HepG2 (cell line): ENCODE measurements around the gene VAMP2. TPM values are rescaled to one million over a fixed set of nuclear protein-coding genes. Genes with fewer than 3 reads are reported as not detected.
A peak's percentile ranks its signal among the peaks of the same experiment; 100 is the strongest.

Source experiments
- GPN1 ChIP-seq: sonication (generic); formaldehyde crosslinking; IDR thresholded peaks from 2 replicates; pipeline ENCODE4 v1.5.1; 2020; ENCODE audit warnings: missing genetic modification reagents, borderline replicate concordance
- HOXA5 ChIP-seq: sonication (generic); formaldehyde crosslinking; IDR thresholded peaks from 2 replicates; pipeline ENCODE4 v1.4.0; 2020; ENCODE audit warnings: missing genetic modification reagents
- HOXA9 ChIP-seq: sonication (generic); formaldehyde crosslinking; IDR thresholded peaks from 2 replicates; pipeline ENCODE4 v1.8.1; 2022; ENCODE audit warnings: missing genetic modification reagents, mild to moderate bottlenecking, moderate library complexity, borderline replicate concordance
- KAT7 ChIP-seq: IDR thresholded peaks from 2 replicates; pipeline ENCODE4 v1.6.1; 2018; ENCODE audit warnings: borderline replicate concordance, missing compliant biosample characterization
- KLF11 ChIP-seq: IDR thresholded peaks from 2 replicates; pipeline ENCODE4 v1.6.1; 2016; ENCODE audit warnings: missing compliant biosample characterization
- KMT2B ChIP-seq: IDR thresholded peaks from 2 replicates; pipeline ENCODE4 v1.6.1; 2016; ENCODE audit warnings: missing genetic modification reagents, missing compliant biosample characterization
- MIXL1 ChIP-seq: IDR thresholded peaks from 2 replicates; pipeline ENCODE4 v1.6.1; 2016
- MLLT10 ChIP-seq: sonication (generic); formaldehyde crosslinking; IDR thresholded peaks from 2 replicates; pipeline ENCODE4 v1.4.0; 2020; ENCODE audit warnings: missing genetic modification reagents
- NCOA1 ChIP-seq: sonication (generic); formaldehyde crosslinking; IDR thresholded peaks from 2 replicates; pipeline ENCODE4 v1.9.0; 2021; ENCODE audit warnings: missing genetic modification reagents
- NFE2L2 ChIP-seq: fragments of 150-350 bp; IDR thresholded peaks from 2 replicates; pipeline ENCODE4 v1.6.1; 2014; ENCODE audit warnings: low read length
- PAX8 ChIP-seq: sonication (generic); formaldehyde crosslinking; IDR thresholded peaks from 2 replicates; pipeline ENCODE4 v1.8.0; 2022; ENCODE audit warnings: mild to moderate bottlenecking, missing genetic modification reagents, borderline replicate concordance
- PITX1 ChIP-seq: sonication (generic); formaldehyde crosslinking; IDR thresholded peaks from 2 replicates; pipeline ENCODE4 v1.5.1; 2020; ENCODE audit warnings: mild to moderate bottlenecking, missing genetic modification reagents
- RFX1 ChIP-seq: fragments of 450-650 bp; IDR thresholded peaks from 2 replicates; pipeline ENCODE4 v1.6.1; 2017
- SIN3A ChIP-seq: IDR thresholded peaks from 2 replicates; pipeline ENCODE4 v1.6.1; 2011; ENCODE audit warnings: low read depth, mild to moderate bottlenecking, control low read depth, low read length, borderline replicate concordance
- ZC3H4 ChIP-seq: sonication (generic); formaldehyde crosslinking; IDR thresholded peaks from 2 replicates; pipeline ENCODE4 v1.4.0; 2020; ENCODE audit warnings: missing genetic modification reagents, borderline replicate concordance
- ZNF143 ChIP-seq: sonication (generic); formaldehyde crosslinking; IDR thresholded peaks from 2 replicates; pipeline ENCODE4 v1.4.0; 2020; ENCODE audit warnings: missing genetic modification reagents
- ZNF256 ChIP-seq: sonication (generic); formaldehyde crosslinking; conservative IDR thresholded peaks from 2 replicates; pipeline ENCODE4 v1.4.0; 2020; ENCODE audit warnings: missing genetic modification reagents
- ZNF263 ChIP-seq: sonication (generic); formaldehyde crosslinking; IDR thresholded peaks from 2 replicates; pipeline ENCODE4 v1.4.0; 2020; ENCODE audit warnings: missing genetic modification reagents
- ZNF333 ChIP-seq: sonication (generic); formaldehyde crosslinking; IDR thresholded peaks from 2 replicates; pipeline ENCODE4 v1.4.0; 2020; ENCODE audit warnings: mild to moderate bottlenecking, missing genetic modification reagents, borderline replicate concordance
- ZNF383 ChIP-seq: sonication (generic); formaldehyde crosslinking; IDR thresholded peaks from 2 replicates; pipeline ENCODE4 v1.4.0; 2020; ENCODE audit warnings: missing genetic modification reagents, mild to moderate bottlenecking, borderline replicate concordance
- ZNF557 ChIP-seq: sonication (generic); formaldehyde crosslinking; IDR thresholded peaks from 2 replicates; pipeline ENCODE4 v1.4.0; 2020; ENCODE audit warnings: missing genetic modification reagents
- ZNF564 ChIP-seq: sonication (generic); formaldehyde crosslinking; IDR thresholded peaks from 2 replicates; pipeline ENCODE4 v1.8.1; 2023; ENCODE audit warnings: mild to moderate bottlenecking, missing genetic modification reagents
- ZNF782 ChIP-seq: sonication (generic); formaldehyde crosslinking; IDR thresholded peaks from 2 replicates; pipeline ENCODE4 v1.4.0; 2020; ENCODE audit warnings: missing genetic modification reagents, mild to moderate bottlenecking, borderline replicate concordance
- ZNF850 ChIP-seq: sonication (generic); formaldehyde crosslinking; conservative IDR thresholded peaks from 2 replicates; pipeline ENCODE4 v1.9.0; 2021; ENCODE audit warnings: mild to moderate bottlenecking, missing genetic modification reagents
- ZSCAN20 ChIP-seq: sonication (generic); formaldehyde crosslinking; IDR thresholded peaks from 2 replicates; pipeline ENCODE4 v1.4.0; 2020; ENCODE audit warnings: missing genetic modification reagents, mild to moderate bottlenecking, borderline replicate concordance
- polyA plus RNA-seq, 8 experiments: library from polyadenylated mRNA; depleted of rRNA in 3 of 8; stranded (reverse) in 7 of 8; unstranded in 1 of 8; fragments of >200 nt; fragmentation: Illumina TruSeq in 4 of 8; extraction: Trizol in 4 of 8; gene quantifications; 2 replicates each; pipeline versions ENCODE4 v1.2.1 to v1.2.3, GENCODE V29; 2011 to 2016; ENCODE audit warnings: low read depth in 4 of 8, missing spikeins in 1 of 8, mixed read lengths in 1 of 8; ENCODE audit not compliant: insufficient read depth in 1 of 8
- total RNA-seq, 5 experiments: library from RNA; depleted of rRNA; stranded (reverse); fragments of >200 nt; fragmentation: Illumina TruSeq; extraction: Trizol; gene quantifications; 2 replicates each; pipeline ENCODE4 v1.2.3, GENCODE V29; 2016; ENCODE audit warnings: low read depth in 1 of 5
- TF ChIP-seq, protein P1 (sequence below): sonication (generic); formaldehyde crosslinking; IDR thresholded peaks from 2 replicates; pipeline ENCODE4 v1.5.1; 2020; ENCODE audit warnings: mild to moderate bottlenecking, missing genetic modification reagents
- TF ChIP-seq, protein P2 (sequence below): sonication (generic); formaldehyde crosslinking; IDR thresholded peaks from 2 replicates; pipeline ENCODE4 v1.5.1; 2020; ENCODE audit warnings: missing genetic modification reagents, mild to moderate bottlenecking, borderline replicate concordance

The VAMP2 gene
- total and polyA plus RNA-seq, 2 of the 13 experiments (the other 11 are each of a cell fraction or from before 2014, with no cell fraction given), result 3.9 to 17.2 TPM

DNA sequence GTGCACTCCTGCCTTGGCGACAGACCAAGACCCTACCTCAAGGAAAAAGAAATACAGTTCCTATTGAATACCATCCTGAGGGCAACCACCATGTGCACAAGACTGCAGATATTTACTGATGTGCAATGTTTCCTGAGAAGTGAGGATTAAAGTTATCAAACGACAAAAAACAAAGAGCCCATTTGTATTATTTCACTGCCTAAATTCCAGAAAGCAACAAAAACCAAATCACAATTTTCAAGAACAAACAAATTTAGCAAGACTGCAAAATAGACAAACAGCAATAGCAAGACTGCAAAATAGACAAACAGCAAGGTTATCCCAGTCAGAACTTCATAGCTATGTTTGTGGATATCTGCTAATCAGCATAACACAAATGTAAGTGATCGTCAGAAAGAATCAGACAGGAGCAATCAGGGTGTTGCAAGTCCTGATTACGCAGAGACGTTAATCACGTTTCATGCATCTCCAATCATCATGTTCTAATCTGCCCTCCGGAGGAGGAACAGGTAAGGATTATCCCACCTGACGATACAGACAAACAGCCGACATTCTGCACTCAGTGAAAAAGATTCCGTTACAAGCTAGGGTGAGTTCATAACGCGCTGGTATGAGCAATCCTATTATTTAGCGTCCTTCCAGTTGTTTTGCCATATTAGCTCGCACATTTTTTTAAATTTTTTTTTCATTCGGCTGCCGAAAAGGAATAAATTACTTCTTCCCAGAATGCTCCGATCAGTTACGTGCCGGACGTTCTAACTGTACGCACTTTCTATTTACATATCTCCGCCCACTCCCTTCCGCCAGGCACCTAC is 10.5 kb upstream of the VAMP2 start (continued):
- TF ChIP-seq KAT7 (peak; percentile 87), SIN3A (peak; percentile 97), HOXA5 (no peak; the same call in none of the 2 replicates), ZNF256 (CRISPR knock-in tag) (peak; percentile 92; the same call in 1 of the 2 replicates), NFE2L2 (no peak), KLF11 (CRISPR knock-in tag) (peak; percentile 99), ZC3H4 (CRISPR knock-in tag) (peak; percentile 100), KMT2B (peak; percentile 90), ZNF143 (CRISPR knock-in tag) (peak; percentile 92), MLLT10 (CRISPR knock-in tag) (peak; percentile 83; the same call in 1 of the 2 replicates), ZNF782 (CRISPR knock-in tag) (no peak), RFX1 (no peak), PAX8 (CRISPR knock-in tag) (no peak), HOXA9 (CRISPR knock-in tag) (peak; percentile 90; the same call in 1 of the 2 replicates), NCOA1 (CRISPR knock-in tag) (0 out of 2 replicates have a peak, but pooled peaks have one; percentile 59), MIXL1 (CRISPR knock-in tag) (peak; percentile 99), ZNF850 (CRISPR knock-in tag) (no peak), ZNF557 (CRISPR knock-in tag) (peak; percentile 99), ZSCAN20 (CRISPR knock-in tag) (peak; percentile 85; the same call in 1 of the 2 replicates), ZNF383 (CRISPR knock-in tag) (no peak), ZNF263 (peak; percentile 42; the same call in 1 of the 2 replicates), ZNF333 (CRISPR knock-in tag) (no peak), PITX1 (CRISPR knock-in tag) (peak; percentile 94), GPN1 (CRISPR knock-in tag) (no peak), ZNF564 (CRISPR knock-in tag) (no peak; the same call in 1 of the 2 replicates)
- TF ChIP-seq, protein P1, sequence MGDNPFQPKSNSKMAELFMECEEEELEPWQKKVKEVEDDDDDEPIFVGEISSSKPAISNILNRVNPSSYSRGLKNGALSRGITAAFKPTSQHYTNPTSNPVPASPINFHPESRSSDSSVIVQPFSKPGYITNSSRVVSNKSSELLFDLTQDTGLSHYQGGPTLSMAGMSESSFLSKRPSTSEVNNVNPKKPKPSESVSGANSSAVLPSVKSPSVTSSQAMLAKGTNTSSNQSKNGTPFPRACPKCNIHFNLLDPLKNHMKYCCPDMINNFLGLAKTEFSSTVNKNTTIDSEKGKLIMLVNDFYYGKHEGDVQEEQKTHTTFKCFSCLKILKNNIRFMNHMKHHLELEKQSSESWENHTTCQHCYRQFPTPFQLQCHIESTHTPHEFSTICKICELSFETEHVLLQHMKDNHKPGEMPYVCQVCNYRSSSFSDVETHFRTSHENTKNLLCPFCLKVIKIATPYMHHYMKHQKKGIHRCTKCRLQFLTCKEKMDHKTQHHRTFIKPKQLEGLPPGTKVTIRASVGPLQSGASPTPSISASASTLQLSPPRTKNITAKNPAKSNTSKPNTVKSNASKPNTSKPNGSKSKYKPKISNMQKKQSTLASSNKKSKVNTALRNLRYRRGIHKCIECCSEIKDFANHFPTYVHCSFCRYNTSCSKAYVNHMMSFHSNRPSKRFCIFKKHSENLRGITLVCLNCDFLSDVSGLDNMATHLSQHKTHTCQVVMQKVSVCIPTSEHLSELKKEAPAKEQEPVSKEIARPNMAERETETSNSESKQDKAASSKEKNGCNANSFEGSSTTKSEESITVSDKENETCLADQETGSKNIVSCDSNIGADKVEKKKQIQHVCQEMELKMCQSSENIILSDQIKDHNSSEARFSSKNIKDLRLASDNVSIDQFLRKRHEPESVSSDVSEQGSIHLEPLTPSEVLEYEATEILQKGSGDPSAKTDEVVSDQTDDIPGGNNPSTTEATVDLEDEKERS, result peak; percentile 75
- TF ChIP-seq, protein P2, sequence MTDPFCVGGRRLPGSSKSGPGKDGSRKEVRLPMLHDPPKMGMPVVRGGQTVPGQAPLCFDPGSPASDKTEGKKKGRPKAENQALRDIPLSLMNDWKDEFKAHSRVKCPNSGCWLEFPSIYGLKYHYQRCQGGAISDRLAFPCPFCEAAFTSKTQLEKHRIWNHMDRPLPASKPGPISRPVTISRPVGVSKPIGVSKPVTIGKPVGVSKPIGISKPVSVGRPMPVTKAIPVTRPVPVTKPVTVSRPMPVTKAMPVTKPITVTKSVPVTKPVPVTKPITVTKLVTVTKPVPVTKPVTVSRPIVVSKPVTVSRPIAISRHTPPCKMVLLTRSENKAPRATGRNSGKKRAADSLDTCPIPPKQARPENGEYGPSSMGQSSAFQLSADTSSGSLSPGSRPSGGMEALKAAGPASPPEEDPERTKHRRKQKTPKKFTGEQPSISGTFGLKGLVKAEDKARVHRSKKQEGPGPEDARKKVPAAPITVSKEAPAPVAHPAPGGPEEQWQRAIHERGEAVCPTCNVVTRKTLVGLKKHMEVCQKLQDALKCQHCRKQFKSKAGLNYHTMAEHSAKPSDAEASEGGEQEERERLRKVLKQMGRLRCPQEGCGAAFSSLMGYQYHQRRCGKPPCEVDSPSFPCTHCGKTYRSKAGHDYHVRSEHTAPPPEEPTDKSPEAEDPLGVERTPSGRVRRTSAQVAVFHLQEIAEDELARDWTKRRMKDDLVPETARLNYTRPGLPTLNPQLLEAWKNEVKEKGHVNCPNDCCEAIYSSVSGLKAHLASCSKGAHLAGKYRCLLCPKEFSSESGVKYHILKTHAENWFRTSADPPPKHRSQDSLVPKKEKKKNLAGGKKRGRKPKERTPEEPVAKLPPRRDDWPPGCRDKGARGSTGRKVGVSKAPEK (CRISPR knock-in tag), result peak; percentile 92
